ENCODE data around the gene ADH4. TPM values are rescaled to one million over a fixed set of nuclear protein-coding genes. Genes with fewer than 3 reads are reported as not detected.
"Not testable (repeated sequence)": the region's sequence is repeated elsewhere in the genome, so short reads cannot be mapped to it uniquely, and the experiment has no call there.

Gene ADH4
- total and polyA plus RNA-seq, 2 donors (not counting 3 experiments of a cell fraction or from before 2014, with no cell fraction given): not detected

GRCh38 chr4:99109286-99109685 is 34.8 kb downstream of the ADH4 start:
- H3K4me1 ChIP-seq (ENCODE audit: control insufficient read depth, extremely low read depth, insufficient read depth, low read length); H3K36me3 ChIP-seq (ENCODE audit: control insufficient read depth in 2 of 2, extremely low read depth in 1 of 2, insufficient read depth in 2 of 2, low read length in 2 of 2); H3K9me3 ChIP-seq (replicated peaks; ENCODE audit: control insufficient read depth, insufficient read depth, low read length); H3K4me3 ChIP-seq (replicated peaks in 1 of 3; ENCODE audit: insufficient read depth in 1 of 3, low read depth in 1 of 3, low read length in 3 of 3); intact Hi-C loops (cut with micrococcal nuclease); H3K27ac ChIP-seq (ENCODE audit: insufficient read depth, low read depth, low read length); H4K20me1 ChIP-seq (replicated peaks; ENCODE audit: control insufficient read depth, extremely low read depth, insufficient read depth, low read length); dilution Hi-C loops (cut with MboI; ENCODE audit: extremely low pct_ligation_motif_present, low sequenced_read_pairs); DNase-seq (ENCODE audit: low read depth, low spot score); H3K9ac ChIP-seq (replicated peaks; ENCODE audit: extremely low read depth, insufficient read depth, low read length); H3K27me3 ChIP-seq (ENCODE audit: control insufficient read depth in 2 of 2, insufficient read depth in 2 of 2, low read length in 2 of 2); BruUV-seq (replicated peaks); POLR2A ChIA-PET; H3K4me2 ChIP-seq (ENCODE audit: insufficient read depth, low read length); CTCF ChIA-PET; H3K79me2 ChIP-seq (ENCODE audit: control insufficient read depth, insufficient read depth, low read length); H3K9me1 ChIP-seq (replicated peaks; ENCODE audit: control insufficient read depth, extremely low read depth, insufficient read depth, low read length); H2AFZ ChIP-seq (ENCODE audit: low read depth, low read length); FAIRE-seq: not testable (repeated sequence)

- BruUV-seq (replicated peaks): no TSS peak
- Histone ChIP-seq H3K9me1 (replicated peaks; ENCODE audit: control insufficient read depth, extremely low read depth, insufficient read depth, low read length) (no peaks in the 10 kb centered on the region), H3K4me3 (replicated peaks in 1 of 3; ENCODE audit: insufficient read depth in 1 of 3, low read depth in 1 of 3, low read length in 3 of 3) (no peak overlapping the region), H4K20me1 (replicated peaks; ENCODE audit: control insufficient read depth, extremely low read depth, insufficient read depth, low read length) (no peaks in the 10 kb centered on the region), H3K27ac (ENCODE audit: insufficient read depth, low read depth, low read length) (no peak overlapping the region), H3K4me1 (ENCODE audit: control insufficient read depth, extremely low read depth, insufficient read depth, low read length) (peaks cover 4% of the 10 kb centered on the region), H3K79me2 (ENCODE audit: control insufficient read depth, insufficient read depth, low read length) (no peaks in the 10 kb centered on the region), H3K36me3 (ENCODE audit: control insufficient read depth in 2 of 2, extremely low read depth in 1 of 2, insufficient read depth in 2 of 2, low read length in 2 of 2) (no peaks in the 10 kb centered on the region), H3K9me3 (replicated peaks; ENCODE audit: control insufficient read depth, insufficient read depth, low read length) (no peaks in the 10 kb centered on the region), H3K9ac (replicated peaks; ENCODE audit: extremely low read depth, insufficient read depth, low read length) (no peak overlapping the region), H2AFZ (ENCODE audit: low read depth, low read length) (no peak overlapping the region), H3K4me2 (ENCODE audit: insufficient read depth, low read length) (no peak overlapping the region), H3K27me3 (ENCODE audit: control insufficient read depth in 2 of 2, insufficient read depth in 2 of 2, low read length in 2 of 2) (no peaks in the 10 kb centered on the region)
- CTCF ChIA-PET: no interaction called here
- POLR2A ChIA-PET: no interaction called here
- DNase-seq (ENCODE audit: low read depth, low spot score): no peak
- TF ChIP-seq POLR2AphosphoS5 (IDR thresholded peaks at IDR 0.05; ENCODE audit: insufficient read depth, low read depth, low read length) (no peak), EZH2 (IDR thresholded peaks at IDR 0.05; ENCODE audit: borderline replicate concordance, low read depth, low read length, severe bottlenecking) (no peak), JUN (IDR thresholded peaks at IDR 0.05; ENCODE audit: borderline replicate concordance, insufficient read depth, insufficient read length, low read depth) (no peak), POLR2A (IDR thresholded peaks at IDR 0.05; ENCODE audit: low read depth, low read length) (no peak), MYC (IDR thresholded peaks at IDR 0.05; ENCODE audit: low read depth, low read length) (no peak), CTCF (IDR thresholded peaks at IDR 0.05; ENCODE audit: extremely low read depth in 1 of 2, insufficient read depth in 1 of 2, low read depth in 1 of 2, low read length in 2 of 2) (no peak), GATA2 (IDR thresholded peaks at IDR 0.05; ENCODE audit: insufficient read depth, insufficient read length, low read depth, low read length) (no peak), MAX (IDR thresholded peaks at IDR 0.05; ENCODE audit: insufficient read depth, insufficient read length) (no peak), FOS (IDR thresholded peaks at IDR 0.05; ENCODE audit: borderline replicate concordance, insufficient read depth, low read length) (no peak)
- intact Hi-C loops (cut with micrococcal nuclease): no loop called here
- FAIRE-seq: no peak
- dilution Hi-C loops (cut with MboI; ENCODE audit: extremely low pct_ligation_motif_present, low sequenced_read_pairs): no loop called here
These were observed 39.9 kb downstream of the ADH4 start for GRCh38 chr4:99104153-99104552.
